NT2/D1 (cell line): Measurements from ENCODE around the gene DNAJC18.

Source experiments
- YY1 ChIP-seq: IDR thresholded peaks from 2 replicates; pipeline ENCODE4 v1.6.1; 2011; ENCODE audit not compliant: insufficient read length, insufficient read depth
- ZNF274 ChIP-seq: IDR thresholded peaks from 2 replicates; pipeline ENCODE4 v1.6.1; 2011; ENCODE audit warnings: mild to moderate bottlenecking, low read depth, low read length

- TF ChIP-seq YY1 (no peak), ZNF274 (no peak)
Measured at GRCh38 chr5:139387611-139388197, 51.6 kb downstream of the DNAJC18 start.
